Mucosa of descending colon (tissue), 3 donors: ENCODE measurements around the gene TRIM17. TPM values are rescaled to one million over a fixed set of nuclear protein-coding genes. Genes with fewer than 3 reads are reported as not detected.

Experiments
- ATAC-seq: fragments of 200-7000 bp; cut with Tn5 transposase; one replicate; pipeline ENCODE4 v1.9.1; 2020; ENCODE audit warnings: mild to moderate bottlenecking, moderate library complexity
- DNase-seq, 3 donors: peaks; one replicate each; pipeline ENCODE4 v3.0.0-alpha.2; 2020
- H3K36me3 ChIP-seq: fragments of 200-600 bp; one replicate; pipeline ENCODE4 v1.8.0; 2021; ENCODE audit warnings: low read depth, mild to moderate bottlenecking
- H3K4me1 ChIP-seq: fragments of 200-600 bp; one replicate; pipeline ENCODE4 v1.8.0; 2021; ENCODE audit warnings: low read depth, mild to moderate bottlenecking
- H3K4me3 ChIP-seq: fragments of 200-600 bp; one replicate; pipeline ENCODE4 v1.8.0; 2021; ENCODE audit warnings: mild to moderate bottlenecking
- H3K9me3 ChIP-seq: fragments of 200-600 bp; one replicate; pipeline ENCODE4 v1.8.0; 2021; ENCODE audit warnings: mild to moderate bottlenecking
- intact Hi-C, 2 donors: fragments of 100-400 bp; cut with DNase I in 1 of 2; cut with micrococcal nuclease in 1 of 2; formaldehyde crosslinking; loops; one replicate each; pipeline versions ENCODE4 v1.11.0 to v1.11.1; 2022; cut with DNase I, micrococcal nuclease
- total RNA-seq, 3 donors: library from RNA; stranded (reverse); fragmentation: NEBNext Ultra II Directional in 2 of 3; extraction: Animal tissue kit (Norgen Biotek cat#: 25700) in 2 of 3; gene quantifications; one replicate each; pipeline versions ENCODE4 v1.2.1 to v1.2.4, GENCODE V29; 2021 to 2023
- TF ChIP-seq, protein P1 (sequence below): fragments of 200-600 bp; IDR thresholded peaks from one replicate; pipeline ENCODE4 v1.8.0; 2022; ENCODE audit warnings: antibody characterized with exemption, mild to moderate bottlenecking
- donor health status: DM: no; HTN: no; CAD: no; lungs with moderate emphysema.
- donor health status: DM: no; HTN: no; CAD: no.
- donor health status: DM: no; HTN: yes; CAD: no.

TRIM17 gene
- total RNA-seq, 3 donors from 2014 or later = 0.39 to 0.76 TPM; not detected in 1

DNA sequence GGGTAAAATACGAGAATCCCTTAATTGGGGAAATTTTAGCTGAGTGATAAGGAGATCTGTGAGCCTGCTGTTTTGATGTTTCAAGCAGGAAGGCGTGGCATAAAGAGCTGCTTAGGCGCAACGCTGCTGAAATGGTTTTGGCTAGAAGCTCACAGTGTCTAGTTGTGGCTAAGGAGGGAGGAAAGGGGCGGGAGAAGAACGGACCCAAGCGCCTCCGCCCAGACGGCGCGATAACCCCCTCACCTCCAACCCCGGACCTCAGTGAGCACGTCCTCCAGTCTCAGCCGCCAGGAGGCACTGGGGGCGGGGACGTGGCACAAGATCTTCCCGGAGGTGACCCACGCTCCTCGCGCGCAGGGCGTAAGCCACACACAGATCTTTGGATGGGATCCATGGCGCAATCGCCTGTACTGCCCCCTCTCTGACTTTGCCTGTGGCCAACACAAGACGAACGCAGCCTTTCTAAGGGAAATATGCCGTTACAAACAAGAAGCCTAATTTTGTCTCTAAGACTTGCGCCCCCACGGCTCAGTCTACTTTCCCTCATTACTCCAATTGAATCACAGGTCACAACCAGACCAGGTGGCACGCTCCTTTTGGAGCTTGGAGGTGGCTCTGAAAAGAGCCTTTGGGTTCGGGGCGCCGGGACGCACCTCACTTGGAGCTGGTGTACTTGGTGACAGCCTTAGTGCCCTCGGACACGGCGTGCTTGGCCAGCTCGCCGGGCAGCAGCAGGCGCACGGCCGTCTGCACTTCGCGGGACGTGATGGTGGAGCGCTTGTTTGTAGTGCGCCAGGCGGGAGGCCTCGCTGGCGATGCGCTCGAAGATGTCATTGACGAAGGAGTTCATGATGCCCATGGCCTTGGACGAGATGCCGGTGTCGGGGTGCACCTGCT, 47.1 kb upstream of the TRIM17 start:
- peak; percentile 19 to 70 (median 45) for DNase-seq
- H3K9me3 ChIP-seq = no peaks in the 10 kb centered on the region
- H3K36me3 ChIP-seq = no peaks in the 10 kb centered on the region
- no peak overlapping the region for H3K4me3 ChIP-seq
- peak; percentile 56 for ATAC-seq
- peaks cover 8% of the 10 kb centered on the region for H3K4me1 ChIP-seq
- intact Hi-C loops = no loop called here
- TF ChIP-seq, protein P1, sequence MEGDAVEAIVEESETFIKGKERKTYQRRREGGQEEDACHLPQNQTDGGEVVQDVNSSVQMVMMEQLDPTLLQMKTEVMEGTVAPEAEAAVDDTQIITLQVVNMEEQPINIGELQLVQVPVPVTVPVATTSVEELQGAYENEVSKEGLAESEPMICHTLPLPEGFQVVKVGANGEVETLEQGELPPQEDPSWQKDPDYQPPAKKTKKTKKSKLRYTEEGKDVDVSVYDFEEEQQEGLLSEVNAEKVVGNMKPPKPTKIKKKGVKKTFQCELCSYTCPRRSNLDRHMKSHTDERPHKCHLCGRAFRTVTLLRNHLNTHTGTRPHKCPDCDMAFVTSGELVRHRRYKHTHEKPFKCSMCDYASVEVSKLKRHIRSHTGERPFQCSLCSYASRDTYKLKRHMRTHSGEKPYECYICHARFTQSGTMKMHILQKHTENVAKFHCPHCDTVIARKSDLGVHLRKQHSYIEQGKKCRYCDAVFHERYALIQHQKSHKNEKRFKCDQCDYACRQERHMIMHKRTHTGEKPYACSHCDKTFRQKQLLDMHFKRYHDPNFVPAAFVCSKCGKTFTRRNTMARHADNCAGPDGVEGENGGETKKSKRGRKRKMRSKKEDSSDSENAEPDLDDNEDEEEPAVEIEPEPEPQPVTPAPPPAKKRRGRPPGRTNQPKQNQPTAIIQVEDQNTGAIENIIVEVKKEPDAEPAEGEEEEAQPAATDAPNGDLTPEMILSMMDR = no peak

DNA sequence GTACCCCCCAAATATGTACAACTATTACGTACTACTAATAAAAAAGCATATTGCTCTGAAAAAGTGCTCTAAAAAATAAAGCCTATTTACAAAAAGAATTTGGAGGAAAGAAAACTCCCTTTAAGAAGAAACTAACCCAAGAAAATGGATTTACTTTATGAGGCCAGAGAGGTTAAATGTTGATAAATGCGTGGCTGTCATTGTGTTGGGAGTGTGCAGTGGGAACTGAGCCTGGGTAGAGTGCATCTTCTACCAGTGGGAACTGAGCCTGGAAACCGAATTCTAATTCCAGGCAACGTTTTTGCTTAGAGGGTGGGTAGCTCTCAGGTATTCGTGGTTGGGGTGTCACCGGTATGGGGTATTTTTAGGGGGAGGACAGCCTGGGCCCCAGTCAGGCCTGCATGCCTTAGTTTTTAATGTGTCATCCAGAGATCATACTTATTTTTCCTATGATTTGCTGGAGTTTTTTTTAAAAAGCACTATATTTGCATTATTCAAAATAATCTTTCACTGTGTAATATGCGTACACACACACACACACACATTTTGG, 46.4 kb upstream of the TRIM17 start:
- no peak for ATAC-seq
- no peak for DNase-seq
- TF ChIP-seq, protein P1 = no peak
- H3K36me3 ChIP-seq = no peaks in the 10 kb centered on the region
- no peak overlapping the region for H3K4me3 ChIP-seq
- H3K9me3 ChIP-seq = no peaks in the 10 kb centered on the region
- intact Hi-C loops = no loop called here
- peaks cover 8% of the 10 kb centered on the region for H3K4me1 ChIP-seq

DNA sequence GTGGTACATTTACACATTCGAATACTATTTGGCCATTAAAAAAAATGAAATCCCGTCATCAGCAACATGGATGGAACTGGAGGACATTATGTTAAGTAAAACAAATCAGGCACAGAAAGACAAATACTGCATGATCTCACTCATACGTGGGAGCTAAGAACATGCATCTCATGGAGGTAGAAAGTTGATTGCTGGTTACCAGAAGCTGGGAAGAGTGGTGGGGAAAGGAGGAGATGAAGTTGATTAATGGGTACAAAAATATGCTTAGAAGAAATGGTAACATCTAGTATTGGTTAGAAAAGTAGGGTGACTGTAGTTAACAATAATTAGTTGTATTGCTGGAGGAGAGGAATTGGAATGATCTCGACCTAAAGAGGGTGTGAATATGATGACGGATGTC, 45.9 kb upstream of the TRIM17 start:
- ATAC-seq (no peak), DNase-seq (no peak)
- Histone ChIP-seq H3K4me1 (peaks cover 8% of the 10 kb centered on the region), H3K9me3 (no peaks in the 10 kb centered on the region), H3K4me3 (no peak overlapping the region), H3K36me3 (no peaks in the 10 kb centered on the region)
- TF ChIP-seq, protein P1 = no peak
- intact Hi-C loops = no loop called here

DNA sequence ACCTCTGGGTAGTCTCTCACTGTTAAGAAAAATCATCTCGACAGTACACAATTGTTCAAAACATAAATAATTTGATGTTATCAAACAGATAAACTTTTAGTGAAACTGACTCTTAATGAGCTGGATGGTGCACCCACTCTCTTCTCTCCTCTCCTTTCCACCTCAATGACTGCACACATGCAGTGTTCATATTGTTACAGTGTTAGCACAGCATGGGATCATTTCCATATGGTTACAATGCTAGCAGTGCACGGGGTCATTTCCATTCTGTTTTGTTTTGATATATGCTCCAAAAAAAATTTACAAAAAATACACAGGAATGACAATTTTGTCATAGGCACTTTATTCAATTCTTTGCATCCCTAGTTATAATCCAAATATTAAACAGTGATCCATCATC, 44.2 kb upstream of the TRIM17 start:
- intact Hi-C loops = no loop called here
- Histone ChIP-seq H3K4me1 (peaks cover 23% of the 10 kb centered on the region), H3K9me3 (no peaks in the 10 kb centered on the region), H3K4me3 (no peak overlapping the region), H3K36me3 (no peaks in the 10 kb centered on the region)
- DNase-seq = no peak
- ATAC-seq = no peak
- TF ChIP-seq, protein P1 = no peak

DNA sequence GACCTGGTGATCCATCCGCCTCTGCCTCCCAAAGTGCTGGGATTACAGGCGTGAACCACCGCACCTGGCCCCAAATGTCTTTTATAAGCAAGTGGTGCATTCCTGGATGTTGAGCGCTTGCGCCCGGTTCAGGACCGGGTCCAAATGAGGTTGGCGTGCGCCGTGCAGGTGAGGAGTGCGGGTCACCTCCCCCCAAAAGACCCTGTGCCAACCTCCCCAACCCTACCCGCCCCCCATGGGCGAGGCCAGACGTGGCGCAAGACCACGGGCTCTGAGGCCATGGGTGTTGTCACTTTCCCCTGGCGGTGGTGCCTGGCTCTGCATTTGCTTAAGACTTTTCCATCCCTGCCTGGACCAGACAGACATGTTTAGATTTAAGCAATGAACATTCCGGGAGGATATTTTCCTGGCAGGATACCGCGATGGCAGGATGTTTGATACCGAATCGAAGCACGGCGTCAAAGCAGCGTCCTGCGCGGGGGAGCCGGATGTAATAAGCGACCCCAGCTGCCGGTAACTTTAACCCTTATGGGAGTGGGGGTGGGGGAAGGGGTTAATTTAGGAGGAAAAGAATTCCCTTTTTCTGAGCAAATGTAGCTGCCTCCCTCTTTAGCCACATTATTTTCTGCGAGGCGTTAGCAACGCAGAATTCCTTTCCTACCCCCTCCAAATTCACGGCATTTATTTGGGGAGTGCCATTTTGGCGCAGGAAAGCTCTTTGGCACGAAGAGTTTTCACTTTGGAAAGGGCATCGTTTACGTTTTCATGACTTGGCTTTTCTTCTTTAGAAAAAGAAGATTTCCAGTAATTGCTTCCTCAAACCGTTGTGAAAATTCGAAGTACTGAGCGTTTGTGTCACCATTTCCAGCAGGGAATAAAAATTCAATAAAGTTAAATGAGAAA, 42.7 kb upstream of the TRIM17 start:
- DNase-seq = peak; percentile 70 to 78 (median 70)
- peak; percentile 31 for ATAC-seq
- intact Hi-C loops = no loop called here

More for the DNA sequence above, 42.7 kb upstream of the TRIM17 start:
- no peak overlapping the region for H3K4me3 ChIP-seq
- H3K36me3 ChIP-seq = no peaks in the 10 kb centered on the region
- H3K9me3 ChIP-seq = no peaks in the 10 kb centered on the region
- H3K4me1 ChIP-seq = peaks cover 23% of the 10 kb centered on the region
- TF ChIP-seq, protein P1 = peak; percentile 59
